Panc1 (cell line): ENCODE data around the gene RUSC1. TPM values are rescaled to one million over a fixed set of nuclear protein-coding genes. Genes with fewer than 3 reads are reported as not detected.
A peak's percentile ranks its signal among the peaks of the same experiment; 100 is the strongest.

Experiments used
- ATAC-seq: fragments of 200-7000 bp; cut with Tn5 transposase; 2 replicates; pipeline ENCODE4 v1.9.1; 2020; ENCODE audit warnings: mild to moderate bottlenecking, moderate library complexity
- Bru-seq: library from RNA; stranded (reverse); fragments of 400-500 nt; gene quantifications from one replicate; lab custom pipeline; 2021; lab: Mats Ljungman, UMichigan
- BruChase-seq, 2 experiments: library from RNA; stranded (reverse); fragments of 400-500 nt; gene quantifications; one replicate each; lab custom pipeline; 2021; lab: Mats Ljungman, UMichigan
- BruUV-seq: library from RNA; stranded (reverse); fragments of 400-500 nt; replicated peaks from 2 replicates; lab custom pipeline; 2021; lab: Mats Ljungman, UMichigan
- CTCF ChIA-PET: fragments of 300-600 bp; sonication (Branson Sonifier 250); formaldehyde crosslinking; loops from one replicate; lab custom pipeline; 2022; ENCODE audit warnings: antibody characterized with exemption; lab: Charles Lee
- POLR2A ChIA-PET: fragments of 300-600 bp; sonication (Branson Sonifier 250); formaldehyde crosslinking; loops from one replicate; lab custom pipeline; 2022; ENCODE audit warnings: antibody characterized with exemption; lab: Charles Lee
- DNase-seq: peaks from one replicate; pipeline ENCODE4 v3.0.0-alpha.2; 2010; ENCODE audit warnings: low read depth, low spot score
- H3K27ac ChIP-seq: 2 replicates; pipeline ENCODE4 v1.5.1; 2011; ENCODE audit warnings: mild to moderate bottlenecking, low read length, inconsistent platforms
- H3K27me3 ChIP-seq: fragments of 200-500 bp; sonication (Bioruptor generic); 2 replicates; pipeline ENCODE4 v1.6.0; 2014; ENCODE audit warnings: low read length, inconsistent platforms; ENCODE audit not compliant: control insufficient read depth, insufficient read depth
- H3K36me3 ChIP-seq: fragments of 200-500 bp; sonication (Bioruptor generic); 2 replicates; pipeline ENCODE4 v1.5.1; 2014; ENCODE audit warnings: inconsistent platforms, mild to moderate bottlenecking, low read length, moderate library complexity; ENCODE audit not compliant: control insufficient read depth, insufficient read depth
- H3K4me1 ChIP-seq: 2 replicates; pipeline ENCODE4 v1.5.1; 2011; ENCODE audit warnings: inconsistent platforms, mild to moderate bottlenecking, low read length, moderate library complexity; ENCODE audit not compliant: control insufficient read depth, insufficient read depth
- H3K4me3 ChIP-seq, 2 experiments: 2 replicates each; pipeline ENCODE4 v1.5.1; 2011 to 2012; ENCODE audit warnings: low read depth in 2 of 2, low read length in 2 of 2, mild to moderate bottlenecking in 2 of 2, inconsistent platforms in 1 of 2, moderate library complexity in 1 of 2
- H3K9me3 ChIP-seq: fragments of 200-500 bp; sonication (Bioruptor generic); 2 replicates; pipeline ENCODE4 v1.5.1; 2014; ENCODE audit warnings: low read depth, mild to moderate bottlenecking, inconsistent platforms, low read length, moderate library complexity; ENCODE audit not compliant: control insufficient read depth, insufficient read depth
- CTCF ChIP-seq: fragments of 450-650 bp; IDR thresholded peaks from 2 replicates; pipeline ENCODE4 v1.5.1; 2017; ENCODE audit warnings: mild to moderate bottlenecking
- POLR2AphosphoS5 ChIP-seq: IDR thresholded peaks from 2 replicates; pipeline ENCODE4 v1.6.1; 2012; ENCODE audit warnings: mild to moderate bottlenecking, low read depth, low read length, moderate library complexity
- REST ChIP-seq, 2 experiments: IDR thresholded peaks; 2 replicates each; pipeline ENCODE4 v1.6.1; 2011 to 2012; ENCODE audit warnings: low read depth in 2 of 2, control low read depth in 1 of 2, low read length in 1 of 2, mild to moderate bottlenecking in 1 of 2, moderate library complexity in 1 of 2; ENCODE audit not compliant: insufficient read depth in 1 of 2
- SIN3A ChIP-seq: IDR thresholded peaks from 2 replicates; pipeline ENCODE4 v1.6.1; 2012; ENCODE audit warnings: low read depth, mild to moderate bottlenecking, low read length, moderate library complexity, borderline replicate concordance; ENCODE audit not compliant: insufficient read depth
- TCF7L2 ChIP-seq: IDR thresholded peaks from 2 replicates; pipeline ENCODE4 v1.6.1; 2011; ENCODE audit warnings: mild to moderate bottlenecking, low read depth, low read length, inconsistent platforms
- in situ Hi-C: cut with HindIII; loops from 2 replicates; pipeline ENCODE4 v1.10.0; 2016; ENCODE audit warnings: low sequenced_read_pairs, low pct_unique_long_range_greater_than_20kb
- intact Hi-C: fragments of 100-400 bp; cut with micrococcal nuclease; formaldehyde crosslinking; loops from one replicate; pipeline ENCODE4 v1.10.0; 2022; ENCODE audit not compliant: unreplicated experiment
- long read RNA-seq: library from polyadenylated mRNA; unstranded; transcript quantifications from one replicate; pipeline ENCODE4 v2.0.0, GENCODE V29; 2021; ENCODE audit not compliant: unreplicated experiment
- polyA plus RNA-seq: library from polyadenylated mRNA; unstranded; fragments of >200 nt; gene quantifications from one replicate; pipeline ENCODE4 v1.2.1, GENCODE V29; 2012; ENCODE audit warnings: missing spikeins; ENCODE audit not compliant: insufficient read length
- total RNA-seq: library from RNA; stranded (reverse); gene quantifications from one replicate; pipeline ENCODE4 v1.2.1, GENCODE V29; 2021; ENCODE audit not compliant: unreplicated experiment

Gene RUSC1
- total RNA-seq (77.9 TPM), Bru-seq, nascent RNA (percentile 62 among the genes with signal in this experiment), BruChase-seq, experiment 1, labeled RNA remaining after a 2-hour chase (percentile 79 among the genes with signal in this experiment), BruChase-seq, experiment 2, labeled RNA remaining after a 6-hour chase (percentile 88 among the genes with signal in this experiment)
- 72.9 TPM for polyA plus RNA-seq
- long read RNA-seq, transcript RUSC1-214 (8 exons, 1,700 nt): minor isoform, 13 of 130 reads
- long read RNA-seq, transcript RUSC1-202 (9 exons, 2,503 nt): minor isoform, 8 of 130 reads
- long read RNA-seq, transcript RUSC1-203 (9 exons, 1,968 nt): major isoform, 15 of 130 reads
- long read RNA-seq, transcript RUSC1-201 (8 exons, 2,163 nt): minor isoform, 14 of 130 reads
- long read RNA-seq, partial matches to known transcripts: 20 of 130 reads
- long read RNA-seq, other reads (novel, unspliced or antisense): 59 of 130 reads

- POLR2A ChIA-PET: interaction anchor here (2.0 kb wide), 1 partner anchor 48 kb away, joined by 5 read pairs; the partner anchor contains the start of gene CLK2
- Histone ChIP-seq H3K4me1 (peaks cover 28% of the 10 kb centered on the region), H3K36me3 (no peaks in the 10 kb centered on the region; the same call in 1 of the 2 replicates), H3K27ac (peak within 1 kb of the TSS; percentile 87), H3K4me3 (peak within 1 kb of the TSS; percentile 92 to 96), H3K27me3 (no peaks in the 10 kb centered on the region), H3K9me3 (no peaks in the 10 kb centered on the region)
- ATAC-seq: peak; percentile 23
- CTCF ChIA-PET: interaction anchor here (0.6 to 1.0 kb wide), 3 partner anchors 70 to 913 kb away, joined by 3 to 8 read pairs (median 4); no protein-coding TSS in a partner anchor
- no peak for DNase-seq
- TSS peak; percentile 39 for BruUV-seq
- intact Hi-C loops: no loop called here
- TF ChIP-seq POLR2AphosphoS5 (peak; percentile 96), SIN3A (peak; percentile 52; the same call in 1 of the 2 replicates), REST (IDR thresholded peaks at IDR 0.05; ENCODE audit: insufficient read depth in 1 of 2, low read depth in 2 of 2, low read length in 1 of 2) (no peak), CTCF (no peak)
- in situ Hi-C loops: no loop called here
Observed at GRCh38 chr1:155320661-155321617, at the start of gene RUSC1. RUSC1 (plus strand) TSS chr1:155320894; CDS start chr1:155321774, 880 bp downstream.

- in situ Hi-C loops: no loop called here
Observed at GRCh38 chr1:155272466-155273342, 48.0 kb upstream of the RUSC1 start.

More at GRCh38 chr1:155272466-155273342, 48.0 kb upstream of the RUSC1 start:
- TF ChIP-seq CTCF: no peak
- TF ChIP-seq SIN3A: no peak
- TF ChIP-seq REST (IDR thresholded peaks at IDR 0.05; ENCODE audit: insufficient read depth in 1 of 2, low read depth in 2 of 2, low read length in 1 of 2): no peak
- TF ChIP-seq POLR2AphosphoS5: no peak
- TF ChIP-seq TCF7L2: no peak
- ChIA-PET CTCF (interaction anchor here (1.1 to 1.3 kb wide), 2 partner anchors 22 to 23 kb away, joined by 4 to 5 read pairs; no protein-coding TSS in a partner anchor), POLR2A (interaction anchor here (0.6 to 1.1 kb wide), 3 partner anchors 27 to 1046 kb away, joined by 4 to 11 read pairs (median 5); partner anchors contain the start of gene RUSC1)
- Histone ChIP-seq H3K27me3 (no peaks in the 10 kb centered on the region), H3K4me3 (peak overlapping the region; percentile 65 to 67), H3K27ac (peak overlapping the region; percentile 90), H3K9me3 (no peaks in the 10 kb centered on the region), H3K4me1 (peaks cover 14% of the 10 kb centered on the region; the same call in 1 of the 2 replicates), H3K36me3 (peaks cover 16% of the 10 kb centered on the region)
- no peak for DNase-seq
- ATAC-seq: peak; percentile 60
- TSS peak; percentile 96 for BruUV-seq
- intact Hi-C loops: no loop called here
